SIG-M5 treated with dmso at 0.1 percent for 504 hours (cell line): Measurements from ENCODE around the gene PBX4.
A peak's percentile ranks its signal among the peaks of the same experiment; 100 is the strongest.

Experiments
- DNase-seq: peaks from one replicate; lab custom pipeline; 2025; ENCODE audit not compliant: unreplicated experiment; lab: John Stamatoyannopoulos, UW

PBX4 gene

DNA sequence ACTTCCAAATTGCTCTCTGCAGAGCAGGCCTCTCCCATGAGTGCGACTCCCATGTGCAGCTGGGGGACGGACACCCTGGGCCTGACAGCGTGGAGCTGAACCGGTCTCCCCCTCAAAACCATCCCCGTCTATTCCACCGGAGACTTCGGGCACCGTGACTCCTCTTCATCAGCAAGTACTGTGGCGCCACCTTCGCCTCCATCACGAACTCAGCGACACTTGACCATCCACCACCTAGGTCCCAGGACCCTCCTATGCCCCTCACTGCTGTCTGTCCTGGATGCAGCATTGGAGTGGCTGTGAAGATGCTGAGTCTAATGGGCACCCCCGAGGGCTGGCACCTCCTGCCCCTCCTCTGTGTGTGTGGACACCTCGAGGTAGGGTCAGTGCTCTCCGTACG, 59.9 kb downstream of the PBX4 start:
- no peak for DNase-seq

DNA sequence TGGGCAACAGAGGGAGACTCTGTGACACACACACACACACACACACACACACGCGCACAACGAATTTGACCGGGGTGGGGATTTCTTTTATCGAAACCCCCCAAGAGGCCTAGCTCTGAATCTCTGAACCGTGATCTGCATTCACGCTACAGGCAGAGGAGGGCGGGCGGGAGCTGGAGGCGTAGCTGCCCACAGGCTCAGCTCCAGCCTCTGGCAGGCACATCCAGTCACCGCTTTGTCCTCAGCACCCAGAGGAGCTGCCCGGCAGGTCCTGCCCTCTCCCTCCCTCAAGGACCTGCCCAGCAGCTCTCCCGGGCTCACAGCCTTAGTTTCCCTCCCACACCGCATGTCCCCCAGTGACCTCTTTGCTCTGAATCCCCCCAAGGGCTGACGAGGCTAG, 60.4 kb downstream of the PBX4 start:
- no peak for DNase-seq

DNA sequence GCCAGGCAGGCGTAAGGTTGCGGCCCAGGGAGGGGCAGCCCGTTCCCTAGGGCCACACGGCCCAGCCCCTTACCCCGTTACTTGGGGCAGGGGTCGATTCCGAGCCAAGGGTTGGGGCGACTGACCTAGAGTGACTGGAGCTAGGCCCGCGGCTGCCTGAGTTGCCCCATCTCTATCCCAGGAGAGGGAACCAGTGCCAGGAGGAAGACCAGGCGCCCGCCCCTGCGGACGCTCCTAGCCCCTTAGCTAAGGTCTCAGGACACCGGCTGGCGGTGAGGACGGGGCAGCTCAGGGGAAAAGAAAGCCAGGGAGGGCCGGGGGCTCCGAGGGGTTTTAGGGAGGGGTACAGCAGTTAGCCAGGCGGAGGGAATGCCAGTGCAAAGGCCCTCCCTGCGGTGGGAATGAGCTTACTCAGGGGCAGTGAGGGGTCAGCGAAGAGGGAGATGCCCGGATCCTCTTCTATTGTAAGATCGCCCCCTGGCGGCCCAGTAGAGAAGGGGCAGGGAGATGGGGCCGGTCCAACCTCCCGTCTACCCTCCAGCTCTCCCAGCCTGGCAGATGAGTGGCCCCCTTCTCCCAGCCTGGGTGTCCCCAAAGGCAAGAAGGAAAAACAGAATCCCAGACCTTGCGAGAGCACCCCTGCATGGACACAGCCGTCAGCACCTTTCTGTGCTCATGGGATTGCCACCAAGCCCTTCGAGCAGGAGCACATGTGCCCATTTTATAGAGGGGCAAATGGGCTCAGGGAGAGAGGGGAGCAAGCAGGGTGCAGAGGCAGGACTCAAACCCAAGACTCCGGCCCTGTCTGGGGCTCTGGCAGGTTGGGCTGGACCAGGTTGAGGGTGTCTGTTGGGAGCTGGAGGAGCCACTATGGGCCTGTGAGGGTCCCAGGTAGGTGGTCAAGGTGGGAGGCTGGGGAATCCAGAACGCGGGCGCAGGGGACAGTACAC, 64.1 kb downstream of the PBX4 start:
- peak; percentile 21 for DNase-seq

DNA sequence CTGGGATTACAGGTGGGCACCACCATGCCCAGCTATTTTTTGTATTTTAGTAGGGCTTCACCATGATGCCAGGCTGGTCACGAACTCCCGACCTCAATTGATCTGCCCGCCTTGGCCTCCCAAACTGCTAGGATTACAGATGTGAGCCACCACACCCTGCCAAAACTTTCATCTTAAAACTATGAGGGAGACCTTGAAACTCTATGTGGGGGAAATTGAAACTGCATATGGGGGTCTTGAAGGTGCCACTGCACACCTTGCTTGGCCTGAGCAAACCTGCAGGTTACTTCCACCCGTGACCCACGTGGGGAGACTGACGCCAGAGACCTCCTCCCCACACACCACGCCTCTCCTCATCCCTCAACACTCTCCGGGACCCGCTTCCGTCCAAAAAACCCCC, 64.8 kb downstream of the PBX4 start:
- DNase-seq, result no peak

DNA sequence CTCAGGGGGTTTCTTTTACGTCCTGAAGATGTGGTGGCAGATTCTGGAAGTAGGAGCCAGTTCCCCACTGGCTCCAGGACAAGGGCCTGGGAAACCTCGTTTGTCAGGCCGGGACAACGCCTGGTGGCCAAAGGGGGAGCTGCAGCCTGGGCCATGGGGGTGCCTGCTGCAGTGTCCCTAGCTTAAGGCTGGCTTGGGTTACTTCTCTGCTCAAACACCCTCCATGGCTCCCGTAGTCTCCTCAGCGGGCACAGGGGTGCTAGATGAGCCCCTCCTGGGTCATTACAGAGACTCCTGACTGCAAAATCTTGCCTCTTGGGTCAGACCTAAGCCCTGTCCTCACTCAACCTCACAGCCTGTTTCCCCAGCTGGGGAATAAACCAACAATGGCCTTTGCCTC, 65.7 kb downstream of the PBX4 start:
- no peak for DNase-seq

DNA sequence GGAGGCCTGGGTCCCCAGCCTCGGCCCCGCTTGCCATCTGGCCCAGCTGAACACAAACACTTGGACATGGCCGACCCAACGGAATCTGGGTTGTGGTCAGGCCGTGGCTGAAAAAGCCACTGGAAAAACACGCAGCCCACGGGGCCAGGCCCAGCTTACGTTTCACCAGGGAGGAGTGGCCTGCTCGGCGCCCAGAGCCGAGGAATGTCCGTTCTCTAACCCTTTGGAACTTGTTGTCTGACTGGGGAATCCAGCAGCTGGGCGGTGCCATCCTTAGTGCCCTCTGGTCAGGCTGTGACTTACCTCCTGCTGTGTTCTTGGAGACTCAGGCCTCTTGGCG, 66.7 kb downstream of the PBX4 start:
- no peak for DNase-seq

DNA sequence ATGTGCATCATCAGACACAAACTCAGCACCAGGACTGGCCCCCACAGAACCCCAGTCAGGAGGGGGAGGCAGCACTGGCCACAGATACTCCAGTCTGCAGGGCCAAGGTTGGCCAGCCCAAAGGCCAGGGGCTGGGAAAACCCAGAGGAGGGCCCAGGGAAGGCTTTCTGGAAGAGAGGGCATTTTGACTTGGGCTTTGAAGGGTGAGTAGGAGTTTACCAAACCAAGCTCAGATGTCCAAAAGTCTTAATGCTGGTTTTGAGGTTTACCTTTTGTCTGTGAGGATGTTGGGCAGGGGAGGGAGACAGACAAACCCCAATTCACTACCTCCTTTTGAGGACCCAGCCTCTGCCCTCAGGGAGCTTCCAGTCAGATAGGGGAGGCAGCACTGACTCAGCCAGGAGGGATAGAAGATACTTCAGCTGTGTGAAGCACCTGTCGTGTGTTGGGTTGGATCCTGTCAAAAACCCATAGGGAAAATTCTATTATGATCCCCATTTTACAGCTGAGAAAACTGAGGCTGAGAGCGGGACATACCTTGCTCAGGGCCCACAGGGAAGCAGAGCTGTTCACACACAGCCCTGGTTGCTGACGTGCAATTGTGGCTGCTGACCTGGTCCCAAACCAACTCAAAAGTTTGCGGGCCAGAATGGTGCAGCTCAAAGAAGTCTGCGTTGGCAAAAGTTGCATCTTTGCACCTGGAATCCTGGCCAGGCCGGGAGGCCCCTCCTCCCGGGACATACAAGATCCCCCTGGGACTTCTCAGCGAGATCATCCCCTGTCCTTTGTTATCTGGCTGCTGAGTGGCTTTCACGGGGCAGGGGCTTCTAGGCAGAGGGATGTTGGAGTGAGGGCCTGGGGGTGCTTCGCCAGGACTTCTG, 67.3 kb downstream of the PBX4 start:
- DNase-seq, result no peak

DNA sequence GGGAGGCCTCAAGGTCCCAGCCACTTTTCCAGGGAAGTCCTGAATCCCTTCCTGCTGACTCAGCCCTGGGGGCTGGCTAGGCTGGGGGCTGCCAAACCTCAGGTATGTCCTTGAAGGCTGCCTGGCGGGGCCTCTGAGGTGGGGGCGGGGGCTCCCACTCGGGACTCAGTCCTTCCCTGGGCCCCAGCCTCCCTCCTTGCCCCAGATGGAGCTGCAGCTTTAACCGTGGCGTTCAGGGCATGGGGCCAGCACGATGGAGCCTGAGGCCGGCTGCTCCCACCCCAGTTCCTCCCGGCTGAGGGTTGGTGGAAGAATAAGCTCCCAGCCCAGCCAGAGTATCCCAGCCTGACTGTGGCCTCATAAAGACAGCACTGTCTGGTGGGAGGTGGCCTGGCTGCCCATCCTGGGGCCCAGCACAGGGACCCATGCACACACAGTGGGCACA, 68.0 kb downstream of the PBX4 start:
- DNase-seq, result no peak

DNA sequence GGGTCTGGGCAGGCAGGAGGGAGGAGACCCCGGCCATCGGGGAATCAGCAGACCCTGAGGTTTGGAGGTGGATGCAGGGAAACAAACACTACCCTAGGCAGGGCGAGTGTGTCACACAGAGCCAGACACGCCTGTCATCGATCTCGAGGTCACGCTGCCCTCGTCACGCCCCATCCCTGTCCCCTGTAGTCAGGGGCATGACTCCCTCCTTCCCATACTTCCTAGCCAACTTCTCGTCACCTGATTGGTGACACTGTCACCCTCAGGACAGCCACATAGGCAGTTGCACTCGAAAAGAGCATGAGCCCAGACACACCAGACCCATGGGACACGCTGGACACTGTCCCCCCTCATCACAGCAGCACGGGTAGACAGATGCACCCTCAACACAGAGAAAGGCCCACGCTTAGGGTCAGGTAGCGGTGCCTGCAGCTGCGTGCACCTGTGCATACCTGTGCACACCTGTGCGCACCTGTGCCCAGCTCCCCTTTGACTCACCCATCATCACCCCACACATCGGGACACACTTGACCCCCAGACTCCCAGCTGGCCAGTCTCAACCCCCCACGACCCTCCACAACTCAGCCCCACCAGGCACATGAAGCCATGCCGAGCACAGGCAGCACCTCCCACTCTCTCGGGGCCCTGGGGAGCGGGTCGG, 68.6 kb downstream of the PBX4 start:
- DNase-seq, result no peak

DNA sequence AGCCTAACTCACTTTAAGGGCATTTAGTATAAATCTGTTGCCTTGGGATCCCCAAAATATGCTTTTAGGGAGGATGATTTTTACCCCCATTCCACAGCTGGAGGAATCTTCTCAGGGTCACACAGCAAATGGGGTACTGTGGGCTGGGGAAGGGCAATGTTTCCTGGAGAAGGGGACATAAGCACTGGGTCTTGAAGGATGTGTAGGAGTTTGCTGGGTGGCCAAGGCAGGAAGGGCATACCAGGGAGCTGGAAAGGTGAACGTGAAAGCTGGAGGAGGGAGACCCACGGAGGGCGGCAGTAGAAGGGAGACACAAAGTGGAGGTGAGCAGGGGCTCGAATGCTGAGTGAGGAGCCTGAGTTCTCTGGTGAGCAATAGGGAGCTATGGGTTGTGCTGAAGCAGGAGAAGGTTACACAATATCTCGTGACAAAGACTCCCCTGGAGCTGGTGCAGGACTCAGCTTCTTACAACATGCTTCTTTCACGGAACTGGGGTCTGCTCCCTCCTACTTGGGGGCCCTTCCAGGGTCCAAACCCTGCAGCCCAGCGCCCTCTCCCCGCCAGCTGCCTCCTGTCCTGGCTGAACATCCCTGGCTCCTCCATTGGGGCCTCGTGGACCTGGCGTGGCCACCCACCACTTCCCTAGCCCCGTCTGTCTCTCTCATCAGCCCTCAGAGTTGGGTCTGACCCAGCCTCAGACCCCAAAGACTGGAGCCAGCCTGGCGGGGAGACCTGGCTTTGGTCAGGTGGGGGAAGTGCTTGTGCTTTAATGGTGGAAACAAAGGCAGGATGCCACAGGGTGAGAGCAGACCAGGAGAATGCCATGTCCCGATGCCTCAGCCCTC, 69.3 kb downstream of the PBX4 start:
- DNase-seq, result peak; percentile 74

DNA sequence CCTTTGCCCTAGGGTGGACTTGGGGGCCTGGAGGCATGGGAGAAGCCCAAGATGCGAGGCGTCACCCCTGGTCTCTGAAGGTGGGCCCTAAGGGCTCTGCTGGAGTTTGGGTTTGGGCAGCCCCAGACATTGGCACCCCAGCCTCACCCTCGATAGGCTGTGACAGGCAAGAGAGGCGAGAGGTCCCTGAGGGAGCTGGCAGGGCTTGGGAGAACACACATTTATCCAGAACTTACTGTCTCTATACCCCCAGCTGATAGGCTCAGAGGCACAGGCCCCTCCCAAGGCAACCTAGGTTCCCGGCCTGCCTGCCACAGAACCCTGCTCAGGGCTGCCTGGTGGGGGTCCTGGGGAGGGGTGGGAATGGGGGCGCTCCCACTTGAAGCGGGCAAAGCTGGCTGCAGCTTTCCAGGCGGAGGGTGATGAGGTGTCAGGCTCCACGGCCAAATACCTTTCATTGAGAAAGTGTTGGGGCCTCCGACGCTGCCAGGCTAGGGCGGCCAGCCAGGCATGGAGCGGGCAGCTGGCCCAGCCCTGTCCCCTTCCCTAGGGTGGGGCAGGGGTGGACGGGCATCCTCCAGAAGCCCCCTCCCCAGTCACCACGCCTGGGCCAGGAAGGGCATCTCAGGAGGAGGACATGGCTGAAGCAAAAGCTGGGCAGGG, 70.7 kb downstream of the PBX4 start:
- DNase-seq, result no peak

DNA sequence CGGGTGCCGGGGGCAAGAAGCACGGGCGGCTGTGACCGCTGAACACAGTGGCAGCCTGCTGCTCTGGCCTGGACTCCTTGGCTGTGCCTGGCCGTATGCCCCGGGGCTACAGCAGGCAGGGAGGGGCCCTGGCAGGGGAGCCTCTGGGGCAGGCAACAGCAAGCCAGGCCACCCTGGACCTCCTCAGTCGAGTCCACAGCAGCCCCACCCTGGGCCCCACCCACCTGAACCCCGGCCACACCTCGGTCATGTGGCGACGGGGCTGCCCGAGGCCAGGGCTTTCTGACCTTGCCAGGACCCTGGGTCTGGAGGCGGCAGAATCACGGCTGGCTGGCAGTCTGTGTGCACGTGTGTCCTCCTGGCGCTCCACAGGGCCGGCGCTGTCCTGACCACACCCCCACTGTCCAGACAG, 71.7 kb downstream of the PBX4 start:
- no peak for DNase-seq

DNA sequence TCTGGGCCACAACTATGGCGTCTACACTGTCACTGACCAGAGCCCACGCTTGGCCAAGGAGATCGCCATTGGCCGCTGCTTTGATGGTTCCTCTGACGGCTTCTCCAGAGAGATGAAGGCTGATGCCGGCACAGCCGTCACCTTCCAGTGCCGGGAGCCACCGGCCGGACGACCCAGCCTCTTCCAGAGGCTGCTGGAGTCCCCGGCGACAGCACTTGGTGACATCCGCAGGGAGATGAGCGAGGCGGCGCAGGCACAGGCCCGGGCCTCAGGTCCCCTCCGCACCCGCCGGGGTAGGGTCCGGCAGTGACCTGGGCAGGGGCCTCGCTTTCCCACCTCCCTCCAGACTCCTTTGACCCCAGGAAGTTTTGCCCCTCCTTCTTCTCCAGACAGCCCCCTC, 72.8 kb downstream of the PBX4 start:
- no peak for DNase-seq

DNA sequence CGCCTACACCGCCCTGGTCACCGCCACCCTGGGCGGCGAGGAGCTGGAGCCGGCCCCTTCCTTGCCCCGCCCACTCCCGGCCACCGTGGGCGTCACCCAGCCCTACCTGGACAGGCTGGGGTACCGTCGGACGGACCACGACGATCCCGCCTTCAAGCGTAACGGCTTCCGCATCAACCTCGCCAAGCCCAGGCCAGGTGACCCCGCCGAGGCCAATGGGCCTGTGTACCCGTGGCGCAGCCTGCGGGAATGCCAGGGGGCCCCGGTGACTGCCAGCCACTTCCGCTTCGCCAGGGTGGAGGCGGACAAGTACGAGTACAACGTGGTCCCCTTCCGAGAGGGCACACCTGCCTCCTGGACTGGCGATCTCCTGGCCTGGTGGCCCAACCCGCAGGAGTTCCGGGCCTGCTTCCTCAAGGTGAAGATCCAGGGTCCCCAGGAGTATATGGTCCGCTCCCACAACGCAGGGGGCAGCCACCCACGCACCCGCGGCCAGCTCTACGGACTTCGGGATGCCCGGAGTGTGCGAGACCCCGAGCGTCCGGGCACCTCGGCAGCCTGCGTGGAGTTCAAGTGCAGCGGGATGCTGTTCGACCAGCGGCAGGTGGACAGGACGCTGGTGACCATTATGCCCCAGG, 73.4 kb downstream of the PBX4 start:
- DNase-seq, result no peak

DNA sequence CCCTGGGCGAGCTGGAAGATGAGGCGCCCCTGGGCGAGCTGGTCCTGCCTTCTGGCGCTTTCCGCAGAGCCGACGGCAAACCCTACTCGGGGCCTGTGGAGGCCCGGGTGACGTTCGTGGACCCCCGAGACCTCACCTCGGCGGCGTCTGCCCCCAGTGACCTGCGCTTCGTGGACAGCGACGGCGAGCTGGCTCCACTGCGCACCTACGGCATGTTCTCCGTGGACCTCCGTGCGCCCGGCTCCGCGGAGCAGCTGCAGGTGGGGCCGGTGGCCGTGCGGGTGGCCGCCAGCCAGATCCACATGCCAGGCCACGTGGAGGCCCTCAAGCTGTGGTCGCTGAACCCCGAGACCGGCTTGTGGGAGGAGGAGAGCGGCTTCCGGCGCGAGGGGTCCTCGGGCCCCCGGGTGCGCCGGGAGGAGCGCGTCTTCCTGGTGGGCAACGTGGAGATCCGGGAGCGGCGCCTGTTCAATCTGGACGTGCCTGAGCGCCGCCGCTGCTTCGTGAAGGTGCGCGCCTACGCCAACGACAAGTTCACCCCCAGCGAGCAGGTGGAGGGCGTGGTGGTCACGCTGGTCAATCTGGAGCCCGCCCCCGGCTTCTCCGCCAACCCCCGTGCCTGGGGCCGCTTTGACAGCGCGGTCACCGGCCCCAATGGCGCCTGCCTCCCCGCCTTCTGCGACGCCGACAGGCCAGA, 74.1 kb downstream of the PBX4 start:
- DNase-seq, result no peak

DNA sequence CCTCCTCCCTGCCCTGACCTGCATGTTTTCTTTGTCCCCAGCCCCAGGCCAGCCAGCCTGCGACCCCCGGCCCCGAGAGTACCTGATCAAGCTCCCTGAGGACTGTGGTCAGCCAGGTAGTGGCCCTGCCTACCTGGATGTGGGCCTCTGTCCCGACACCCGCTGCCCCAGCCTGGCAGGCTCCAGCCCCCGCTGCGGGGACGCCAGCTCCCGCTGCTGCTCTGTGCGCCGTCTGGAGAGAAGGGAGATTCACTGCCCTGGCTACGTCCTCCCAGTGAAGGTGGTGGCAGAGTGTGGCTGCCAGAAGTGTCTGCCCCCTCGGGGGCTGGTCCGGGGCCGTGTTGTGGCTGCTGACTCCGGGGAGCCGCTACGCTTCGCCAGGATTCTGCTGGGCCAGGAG, 74.8 kb downstream of the PBX4 start:
- DNase-seq, result no peak

DNA sequence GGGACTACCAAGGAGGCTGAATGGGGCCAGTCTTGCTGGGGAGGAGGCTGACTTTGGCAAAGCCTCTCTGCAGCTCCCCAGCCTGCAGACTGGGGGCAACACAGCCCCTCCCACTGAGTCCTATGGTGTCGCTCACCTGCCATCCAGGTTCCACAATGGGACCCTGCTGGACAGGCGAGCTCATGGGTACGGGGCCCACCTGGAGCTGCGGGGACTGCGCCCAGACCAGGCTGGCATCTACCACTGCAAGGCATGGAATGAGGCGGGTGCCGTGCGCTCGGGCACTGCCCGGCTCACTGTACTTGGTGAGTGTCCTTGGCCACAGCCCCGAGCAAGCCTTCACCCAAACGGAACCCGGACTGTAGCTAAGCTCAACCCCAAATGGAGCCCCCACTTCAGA, 75.4 kb downstream of the PBX4 start:
- DNase-seq, result no peak

DNA sequence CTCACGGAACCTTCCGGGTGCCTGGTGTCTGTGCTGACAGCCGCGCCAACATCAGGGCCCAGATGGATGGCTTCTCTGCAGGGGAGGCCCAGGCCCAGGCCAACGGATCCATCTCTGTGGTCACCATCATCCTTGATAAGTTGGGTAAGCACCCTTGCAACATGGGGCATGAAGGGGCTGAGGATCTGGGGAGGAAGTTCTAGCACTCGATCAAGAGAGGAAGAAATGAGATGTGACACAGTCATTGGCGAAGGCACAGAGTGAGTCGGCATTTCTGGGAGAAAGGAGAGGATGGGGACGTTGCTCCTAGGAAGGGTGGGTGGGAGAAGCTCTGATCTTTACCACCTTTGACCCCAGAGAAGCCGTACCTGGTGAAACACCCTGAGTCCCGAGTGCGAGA, 76.0 kb downstream of the PBX4 start:
- DNase-seq, result peak; percentile 77

DNA sequence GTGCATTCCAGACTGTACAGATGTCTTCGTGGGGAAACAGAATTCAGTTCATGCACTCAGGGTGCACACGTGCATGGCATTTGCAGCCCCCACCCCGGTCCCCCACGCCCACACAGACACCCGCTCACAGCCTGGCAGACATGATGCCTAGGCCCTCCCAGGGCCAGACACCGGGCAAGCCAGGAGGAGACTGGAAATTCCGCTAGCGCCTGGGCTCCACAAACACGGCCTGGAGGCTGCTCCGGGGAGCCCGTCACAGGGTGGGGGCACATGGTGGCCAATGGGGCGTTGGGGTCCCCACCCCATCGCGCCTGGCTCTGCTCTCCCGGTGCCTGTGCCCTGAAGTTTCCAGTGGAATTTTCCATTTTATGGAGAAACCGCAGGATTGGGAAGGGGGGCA, 76.9 kb downstream of the PBX4 start:
- no peak for DNase-seq
